Glomerular visceral epithelial cell (primary cell): ENCODE measurements around the gene SLC9A9.
A peak's percentile ranks its signal among the peaks of the same experiment; 100 is the strongest.

Experiments used
- DNase-seq: peaks from one replicate; pipeline ENCODE4 v3.0.0-alpha.2; 2016; ENCODE audit errors: extremely low spot score

Gene SLC9A9

DNA sequence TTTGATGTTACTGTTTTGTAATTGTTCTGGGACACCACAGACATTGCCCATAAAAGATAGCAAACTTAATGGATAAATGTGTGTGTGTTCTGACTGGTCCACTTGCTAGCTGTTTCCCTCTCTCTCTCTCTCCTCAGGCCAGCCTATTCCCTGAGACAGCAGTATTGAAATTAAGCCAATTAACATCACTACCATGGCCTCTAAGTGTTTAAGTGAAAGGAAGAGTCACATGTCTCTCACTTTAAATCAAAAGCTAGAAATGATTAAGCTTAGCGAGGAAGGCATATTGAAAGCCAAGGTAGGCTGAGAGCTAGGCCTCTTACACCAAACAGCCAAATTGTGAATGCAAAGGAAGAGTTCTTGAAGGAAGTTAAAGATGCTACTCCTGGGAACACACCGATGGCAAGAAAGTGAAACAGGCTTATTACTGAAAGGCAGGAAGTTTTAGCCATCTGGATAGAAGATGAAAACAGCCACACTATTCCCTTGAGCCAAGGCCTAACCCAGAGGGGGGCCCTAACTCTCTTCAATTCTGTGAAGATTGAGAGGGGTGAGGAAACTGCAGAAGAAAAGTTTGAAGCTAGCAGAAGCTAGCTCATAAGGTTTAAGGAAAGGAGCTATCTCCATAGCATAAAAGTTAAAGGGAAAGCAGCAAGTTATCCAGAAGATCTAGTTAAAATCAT is 433.6 kb downstream of the SLC9A9 start:
- DNase-seq, result no peak

DNA sequence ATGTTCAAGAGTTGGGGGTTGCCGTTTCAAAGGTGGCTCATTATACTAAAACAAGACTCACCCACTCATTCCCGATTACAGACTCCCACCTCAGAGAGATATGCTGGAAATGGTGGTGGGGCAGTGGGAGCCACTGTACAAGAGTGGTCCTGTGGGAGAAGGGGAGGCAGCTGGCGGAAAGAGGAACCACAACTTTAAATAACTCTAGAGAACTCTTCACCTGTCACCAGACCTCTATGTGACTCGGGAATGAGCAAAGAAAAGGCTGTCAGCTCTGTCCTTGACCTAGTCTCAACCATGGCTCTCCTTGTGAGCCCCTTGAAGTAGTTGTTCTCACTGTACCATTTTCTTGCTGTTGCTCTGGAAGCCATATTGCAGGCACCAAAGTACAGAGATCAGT is 434.9 kb downstream of the SLC9A9 start:
- DNase-seq, result no peak

- no peak for DNase-seq
Measured at GRCh38 chr3:143412084-143412483, 436.2 kb downstream of the SLC9A9 start.

DNA sequence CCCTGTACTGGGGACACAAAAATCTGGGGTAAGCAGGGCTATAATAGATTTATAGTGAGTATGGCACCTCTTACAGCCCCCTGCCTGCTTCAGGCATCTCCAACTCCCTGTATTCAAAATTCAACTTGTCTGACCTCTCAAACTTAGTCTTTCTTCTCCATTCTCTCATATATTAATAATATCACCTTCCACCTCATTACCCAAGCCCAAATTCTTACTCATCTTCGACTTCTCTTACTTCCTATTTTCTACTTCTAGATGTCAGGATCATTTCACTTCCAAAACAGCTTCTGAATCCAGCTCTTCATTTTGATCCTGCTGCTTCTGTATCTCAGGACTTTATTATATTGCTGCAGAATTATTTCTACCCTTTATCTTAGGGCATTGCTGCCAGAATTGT is 438.0 kb downstream of the SLC9A9 start:
- DNase-seq, result no peak

- no peak for DNase-seq
Measured at GRCh38 chr3:143408771-143409170, 439.5 kb downstream of the SLC9A9 start.

- DNase-seq, result no peak
Measured at GRCh38 chr3:143402602-143403001, 445.7 kb downstream of the SLC9A9 start.

GRCh38 chr3:143396790-143397189 is 451.5 kb downstream of the SLC9A9 start:
- DNase-seq, result no peak

DNA sequence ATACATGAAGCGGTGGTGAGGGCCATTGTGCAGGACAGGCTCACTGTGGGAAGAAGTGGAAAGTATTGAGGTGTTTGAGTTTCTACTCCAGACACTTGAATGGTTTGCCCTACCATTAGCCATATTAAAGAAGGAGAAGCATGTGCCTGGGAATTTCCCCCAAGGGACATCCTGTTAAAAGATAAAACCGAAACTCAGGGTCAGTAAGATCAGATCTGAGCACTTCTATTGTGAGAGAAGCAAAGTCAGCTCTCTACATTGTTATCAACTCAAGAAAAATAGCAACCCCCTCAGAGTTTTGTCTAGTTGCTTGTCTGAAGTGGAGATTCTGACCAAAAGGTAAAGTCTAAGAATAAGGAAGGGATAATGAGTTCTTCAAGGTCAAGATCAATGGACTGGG is 458.9 kb downstream of the SLC9A9 start:
- no peak for DNase-seq

DNA sequence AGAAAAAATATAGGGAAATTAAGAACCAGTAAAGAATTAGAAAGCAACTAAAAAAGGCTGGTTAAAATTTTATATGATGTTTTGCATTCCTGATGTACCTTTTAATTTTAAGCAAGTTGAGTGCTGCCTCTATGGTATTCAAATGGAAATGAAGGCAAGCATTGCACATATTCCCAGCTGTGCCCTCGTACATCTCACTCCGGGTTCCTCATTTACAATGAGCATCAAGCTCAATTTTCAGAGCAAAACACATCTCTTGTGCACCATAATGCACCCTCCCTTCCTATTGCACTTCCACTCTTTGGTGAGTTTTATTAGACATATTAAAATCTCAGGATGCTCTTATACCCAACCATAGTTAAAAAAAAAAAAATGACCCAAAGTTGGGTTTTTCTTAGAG is 460.8 kb downstream of the SLC9A9 start:
- DNase-seq, result no peak

- no peak for DNase-seq
Measured at GRCh38 chr3:143384076-143384475, 464.2 kb downstream of the SLC9A9 start.

- no peak for DNase-seq
Measured at GRCh38 chr3:143383421-143383820, 464.8 kb downstream of the SLC9A9 start.

DNA sequence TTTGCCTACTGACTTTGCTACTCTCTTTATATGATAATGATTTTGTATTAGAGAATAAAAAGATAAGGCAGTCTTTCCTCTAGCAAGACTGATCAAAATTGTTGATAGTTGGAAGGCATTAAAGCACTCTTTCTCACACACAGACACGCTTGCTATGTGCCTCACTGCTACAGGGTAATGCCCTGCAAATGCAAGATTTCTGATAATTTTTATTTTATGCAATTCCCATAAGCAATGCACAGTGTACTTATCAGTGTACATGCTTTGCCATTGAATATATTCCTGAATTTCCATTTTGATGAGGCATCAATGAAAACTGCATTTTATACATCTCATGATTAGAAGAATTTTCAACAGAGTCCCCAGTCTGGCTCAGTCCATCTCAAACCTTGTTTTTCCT is 465.5 kb downstream of the SLC9A9 start:
- DNase-seq, result no peak

DNA sequence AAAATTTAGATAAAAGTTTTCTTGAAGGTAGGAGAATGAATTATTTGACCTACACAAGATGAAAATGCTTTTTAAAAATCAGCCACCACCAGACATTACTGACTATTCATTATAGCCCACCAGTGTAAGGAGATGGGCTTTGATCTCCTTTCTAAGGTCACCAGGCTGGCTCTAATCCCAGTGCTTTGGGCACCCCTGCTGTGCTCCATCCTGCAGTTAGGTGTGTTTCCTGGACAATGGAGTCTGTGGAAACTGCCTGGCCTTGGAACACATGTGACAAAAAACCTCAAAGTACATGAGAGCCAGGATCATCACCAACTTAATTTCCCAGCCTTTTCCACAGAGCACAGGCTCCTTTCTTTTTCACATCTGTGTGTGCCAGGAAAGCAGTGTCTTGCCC is 467.8 kb downstream of the SLC9A9 start:
- DNase-seq, result no peak

DNA sequence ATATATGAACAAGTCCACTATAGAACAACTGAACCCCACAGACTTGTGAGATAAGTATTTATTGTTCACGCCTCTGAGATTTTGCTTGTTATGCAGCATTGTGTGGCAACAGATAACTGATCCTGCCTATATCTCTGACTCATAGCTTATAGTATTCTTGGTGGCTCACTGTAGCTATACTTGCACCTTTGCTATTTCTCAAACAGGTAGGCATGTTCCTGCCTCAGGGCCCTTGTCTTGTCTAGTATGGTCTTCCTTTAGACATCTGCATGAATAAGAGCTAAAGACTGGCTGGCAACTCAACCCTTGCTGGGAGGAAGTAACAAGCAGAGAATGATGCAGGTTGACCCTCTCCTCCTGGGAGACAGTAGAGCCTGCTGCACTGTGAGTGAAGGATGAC is 472.6 kb downstream of the SLC9A9 start:
- DNase-seq, result no peak

DNA sequence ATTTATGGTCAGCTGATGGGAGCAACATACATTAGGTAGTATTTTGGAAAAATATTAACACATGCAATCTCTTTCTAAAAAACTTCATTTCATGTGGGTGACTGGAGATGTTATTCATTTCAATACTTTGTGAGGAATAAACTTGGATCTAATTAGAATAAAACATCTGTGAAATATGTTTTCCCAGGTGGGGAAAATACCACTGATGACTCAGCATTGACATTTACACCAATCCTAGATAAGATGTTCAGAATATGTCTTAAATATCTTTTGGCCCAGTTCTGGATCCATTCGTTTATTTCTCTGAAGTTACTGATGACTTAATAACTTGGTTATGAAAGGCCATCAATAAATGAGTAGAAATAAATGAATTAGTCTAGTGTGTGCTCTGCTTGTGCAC is 481.1 kb downstream of the SLC9A9 start:
- DNase-seq, result no peak

DNA sequence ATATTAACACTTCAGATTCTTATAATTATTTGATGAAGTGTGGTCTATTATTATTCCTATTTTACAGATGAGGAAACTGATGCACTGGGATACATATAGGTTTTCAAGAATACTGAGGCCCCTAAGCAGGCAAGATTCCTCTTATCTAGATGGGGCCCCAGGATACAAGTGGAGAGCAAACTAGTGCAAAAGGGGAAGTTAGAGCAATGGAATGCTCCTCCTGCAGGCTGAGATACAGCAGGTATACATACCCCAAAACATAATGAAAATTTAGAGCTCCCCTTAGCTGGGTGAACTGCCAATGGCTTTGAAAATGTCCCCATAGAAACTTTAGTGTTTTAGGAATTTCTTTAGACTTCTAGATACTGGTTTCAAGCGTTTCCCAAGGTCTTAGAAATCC is 481.6 kb downstream of the SLC9A9 start:
- DNase-seq, result no peak

GRCh38 chr3:143363949-143364348 is 484.3 kb downstream of the SLC9A9 start:
- no peak for DNase-seq

- peak; percentile 53 for DNase-seq
Measured at GRCh38 chr3:143363276-143363675, 485.0 kb downstream of the SLC9A9 start.

GRCh38 chr3:143362115-143362991 is 485.9 kb downstream of the SLC9A9 start:
- DNase-seq, result no peak

DNA sequence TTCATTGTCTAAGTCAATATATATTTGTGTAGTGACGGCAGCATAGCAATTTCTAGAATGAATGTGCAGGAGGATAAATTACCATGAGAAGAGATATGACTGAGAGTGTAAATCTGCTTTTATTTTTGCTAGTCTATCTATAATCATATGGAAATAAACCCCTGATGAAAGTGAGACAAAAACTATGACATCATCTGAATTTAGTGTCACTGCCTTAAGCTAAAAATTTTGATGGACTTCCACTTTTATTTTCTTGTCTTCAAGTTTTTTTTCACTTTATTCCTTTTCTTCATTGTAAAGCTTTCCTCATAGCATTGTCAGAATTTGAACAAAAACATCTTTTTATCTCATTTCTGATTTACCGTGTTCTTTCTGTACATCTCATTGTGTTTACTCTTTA is 486.7 kb downstream of the SLC9A9 start:
- no peak for DNase-seq

- DNase-seq, result no peak
Measured at GRCh38 chr3:143360244-143360643, 488.0 kb downstream of the SLC9A9 start.

- DNase-seq, result no peak
Measured at GRCh38 chr3:143358793-143359491, 489.3 kb downstream of the SLC9A9 start.
